ENCODE data around the gene GSDMA.
"Not testable (repeated sequence)": the region's sequence is repeated elsewhere in the genome, so short reads cannot be mapped to it uniquely, and the experiment has no call there.

The GSDMA gene

DNA sequence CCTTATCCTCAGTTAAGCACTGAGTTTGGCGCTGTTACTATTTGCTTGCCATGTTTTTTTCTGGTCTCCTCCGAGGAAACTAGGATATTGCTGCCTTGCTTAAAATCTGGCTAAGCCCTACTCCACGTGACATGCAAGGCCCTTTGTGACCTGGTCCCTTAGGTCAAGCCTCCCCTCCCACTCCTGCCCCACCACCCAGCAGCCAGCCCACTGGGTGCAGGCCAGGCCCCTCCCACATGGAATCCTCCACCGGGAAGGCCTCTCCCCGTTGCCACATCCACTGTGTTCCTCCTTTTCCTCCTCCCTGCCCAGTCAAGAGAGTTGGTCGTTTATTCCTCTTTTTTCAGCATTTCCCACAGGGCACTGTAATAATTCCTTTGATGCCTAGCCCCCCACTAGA, 34.0 kb downstream of the GSDMA start:
- no peak for DNase-seq (ENCODE audit: low read depth)

DNA sequence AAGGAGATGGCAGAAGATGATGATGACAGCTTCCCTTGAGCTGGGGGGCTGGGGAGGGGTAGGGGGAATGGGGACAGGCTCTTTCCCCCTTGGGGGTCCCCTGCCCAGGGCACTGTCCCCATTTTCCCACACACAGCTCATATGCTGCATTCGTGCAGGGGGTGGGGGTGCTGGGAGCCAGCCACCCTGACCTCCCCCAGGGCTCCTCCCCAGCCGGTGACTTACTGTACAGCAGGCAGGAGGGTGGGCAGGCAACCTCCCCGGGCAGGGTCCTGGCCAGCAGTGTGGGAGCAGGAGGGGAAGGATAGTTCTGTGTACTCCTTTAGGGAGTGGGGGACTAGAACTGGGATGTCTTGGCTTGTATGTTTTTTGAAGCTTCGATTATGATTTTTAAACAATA, 34.7 kb downstream of the GSDMA start:
- no peak for DNase-seq (ENCODE audit: low read depth)

- no peak for DNase-seq (ENCODE audit: low read depth)
These were observed 36.3 kb downstream of the GSDMA start for GRCh38 chr17:39999067-39999466.

DNA sequence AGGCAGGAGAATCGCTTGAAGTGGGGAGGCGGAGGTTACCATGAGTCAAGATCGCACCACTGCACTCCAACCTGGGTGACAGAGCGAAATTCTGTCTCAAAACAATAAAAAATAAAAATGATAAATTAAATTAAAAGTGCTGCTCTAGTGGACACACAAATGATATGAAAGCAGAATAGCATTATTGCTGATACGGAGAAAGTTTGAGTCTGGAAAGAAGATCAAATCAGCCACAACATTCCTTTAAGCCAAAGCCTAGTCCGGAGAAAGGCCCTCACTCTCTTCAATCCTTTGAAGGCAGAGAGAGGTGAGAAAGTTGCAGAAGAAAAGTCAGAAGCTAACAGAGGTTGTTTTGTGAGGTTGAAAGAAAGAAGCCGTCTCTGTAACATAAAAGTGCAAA, 37.4 kb downstream of the GSDMA start:
- DNase-seq (ENCODE audit: low read depth): no peak

DNA sequence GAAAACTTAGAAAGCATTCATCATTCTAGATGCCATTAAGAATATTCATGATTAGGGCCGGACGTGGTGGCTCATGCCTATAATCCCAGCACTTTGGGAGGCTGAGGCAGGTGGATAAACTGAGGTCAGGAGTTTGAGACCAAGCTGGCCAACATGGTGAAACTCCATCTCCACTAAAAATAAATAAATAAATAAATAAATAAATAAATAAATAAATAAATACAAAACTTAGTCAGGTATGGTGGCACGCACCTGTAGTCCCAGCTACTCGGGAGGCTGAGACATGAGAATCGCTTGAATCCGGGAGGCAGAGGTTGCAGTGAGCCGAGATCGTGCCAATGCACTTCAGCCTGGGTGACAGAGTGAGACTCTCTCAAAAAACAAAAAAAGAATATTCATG, 38.5 kb downstream of the GSDMA start:
- not testable (repeated sequence) for DNase-seq (ENCODE audit: low read depth)

DNA sequence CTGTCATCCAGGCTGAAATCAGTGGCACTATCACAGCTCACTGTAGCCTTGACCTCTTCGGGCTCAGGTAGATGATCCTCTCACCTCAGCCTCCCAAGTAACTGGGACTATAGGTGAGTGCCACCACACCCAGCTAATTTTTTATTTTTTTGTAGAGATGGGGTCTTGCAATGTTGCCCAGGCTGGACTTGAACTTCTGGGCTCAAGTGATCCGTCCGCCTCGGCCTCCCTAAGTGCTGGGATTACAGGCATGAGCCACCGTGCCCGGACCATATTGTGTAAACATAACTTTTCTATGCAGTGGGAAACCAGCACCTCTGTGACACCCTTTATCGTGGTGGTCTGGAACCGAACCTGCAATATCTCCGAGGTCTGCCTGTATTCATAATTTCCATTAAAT, 41.3 kb downstream of the GSDMA start:
- DNase-seq (ENCODE audit: low read depth): no peak

- DNase-seq (ENCODE audit: low read depth): no peak
These were observed 41.9 kb downstream of the GSDMA start for GRCh38 chr17:40004712-40005111.

GRCh38 chr17:40005520-40005919, 42.7 kb downstream of the GSDMA start:
- DNase-seq (ENCODE audit: low read depth): no peak

DNA sequence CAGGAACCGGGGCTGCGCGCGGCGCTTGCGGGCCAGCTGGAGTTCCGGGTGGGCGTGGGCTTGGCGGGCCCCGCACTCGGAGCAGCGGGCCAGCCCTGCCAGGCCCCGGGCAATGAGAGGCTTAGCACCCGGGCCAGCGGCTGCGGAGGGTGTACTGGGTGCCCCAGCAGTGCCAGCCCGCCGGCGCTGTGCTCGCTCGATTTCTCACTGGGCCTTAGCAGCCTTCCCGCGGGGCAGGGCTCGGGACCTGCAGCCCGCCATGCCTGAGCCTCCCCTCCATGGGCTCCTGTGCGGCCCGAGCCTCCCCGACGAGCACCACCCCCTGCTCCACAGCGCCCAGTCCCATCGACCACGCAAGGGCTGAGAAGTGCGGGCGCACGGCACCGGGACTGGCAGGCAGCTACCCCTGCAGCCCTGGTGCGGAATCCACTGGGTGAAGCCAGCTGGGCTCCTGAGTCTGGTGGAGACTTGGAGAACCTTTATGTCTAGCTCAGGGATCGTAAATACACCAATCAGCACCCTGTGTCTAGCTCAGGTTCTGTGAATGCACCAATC, 48.2 kb downstream of the GSDMA start:
- DNase-seq (ENCODE audit: low read depth): not testable (repeated sequence)

- DNase-seq (ENCODE audit: low read depth): not testable (repeated sequence)
These were observed 49.3 kb downstream of the GSDMA start for GRCh38 chr17:40012017-40012647.

- no peak for DNase-seq (ENCODE audit: low read depth)
These were observed 51.7 kb downstream of the GSDMA start for GRCh38 chr17:40014375-40014980.

GRCh38 chr17:40015005-40015997, 52.5 kb downstream of the GSDMA start, which contains the start of gene CSF3:
CSF3 (plus strand) TSS chr17:40015440; CDS start chr17:40015475, 35 bp downstream.
- no peak for DNase-seq (ENCODE audit: low read depth)

DNA sequence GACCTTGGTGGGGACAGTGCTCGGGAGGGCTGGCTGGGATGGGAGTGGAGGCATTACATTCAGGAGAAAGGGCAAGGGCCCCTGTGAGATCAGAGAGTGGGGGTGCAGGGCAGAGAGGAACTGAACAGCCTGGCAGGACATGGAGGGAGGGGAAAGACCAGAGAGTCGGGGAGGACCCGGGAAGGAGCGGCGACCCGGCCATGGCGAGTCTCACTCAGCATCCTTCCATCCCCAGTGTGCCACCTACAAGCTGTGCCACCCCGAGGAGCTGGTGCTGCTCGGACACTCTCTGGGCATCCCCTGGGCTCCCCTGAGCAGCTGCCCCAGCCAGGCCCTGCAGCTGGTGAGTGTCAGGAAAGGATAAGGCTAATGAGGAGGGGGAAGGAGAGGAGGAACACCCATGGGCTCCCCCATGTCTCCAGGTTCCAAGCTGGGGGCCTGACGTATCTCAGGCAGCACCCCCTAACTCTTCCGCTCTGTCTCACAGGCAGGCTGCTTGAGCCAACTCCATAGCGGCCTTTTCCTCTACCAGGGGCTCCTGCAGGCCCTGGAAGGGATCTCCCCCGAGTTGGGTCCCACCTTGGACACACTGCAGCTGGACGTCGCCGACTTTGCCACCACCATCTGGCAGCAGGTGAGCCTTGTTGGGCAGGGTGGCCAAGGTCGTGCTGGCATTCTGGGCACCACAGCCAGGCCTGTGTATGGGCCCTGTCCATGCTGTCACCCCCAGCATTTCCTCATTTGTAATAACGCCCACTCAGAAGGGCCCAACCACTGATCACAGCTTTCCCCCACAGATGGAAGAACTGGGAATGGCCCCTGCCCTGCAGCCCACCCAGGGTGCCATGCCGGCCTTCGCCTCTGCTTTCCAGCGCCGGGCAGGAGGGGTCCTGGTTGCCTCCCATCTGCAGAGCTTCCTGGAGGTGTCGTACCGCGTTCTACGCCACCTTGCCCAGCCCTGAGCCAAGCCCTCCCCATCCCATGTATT, 53.5 kb downstream of the GSDMA start:
- DNase-seq (ENCODE audit: low read depth): no peak

DNA sequence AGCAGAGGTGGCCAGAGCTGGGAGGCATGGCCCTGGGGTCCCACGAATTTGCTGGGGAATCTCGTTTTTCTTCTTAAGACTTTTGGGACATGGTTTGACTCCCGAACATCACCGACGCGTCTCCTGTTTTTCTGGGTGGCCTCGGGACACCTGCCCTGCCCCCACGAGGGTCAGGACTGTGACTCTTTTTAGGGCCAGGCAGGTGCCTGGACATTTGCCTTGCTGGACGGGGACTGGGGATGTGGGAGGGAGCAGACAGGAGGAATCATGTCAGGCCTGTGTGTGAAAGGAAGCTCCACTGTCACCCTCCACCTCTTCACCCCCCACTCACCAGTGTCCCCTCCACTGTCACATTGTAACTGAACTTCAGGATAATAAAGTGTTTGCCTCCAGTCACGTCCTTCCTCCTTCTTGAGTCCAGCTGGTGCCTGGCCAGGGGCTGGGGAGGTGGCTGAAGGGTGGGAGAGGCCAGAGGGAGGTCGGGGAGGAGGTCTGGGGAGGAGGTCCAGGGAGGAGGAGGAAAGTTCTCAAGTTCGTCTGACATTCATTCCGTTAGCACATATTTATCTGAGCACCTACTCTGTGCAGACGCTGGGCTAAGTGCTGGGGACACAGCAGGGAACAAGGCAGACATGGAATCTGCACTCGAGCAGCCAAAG, 54.7 kb downstream of the GSDMA start:
- no peak for DNase-seq (ENCODE audit: low read depth)

GRCh38 chr17:40018211-40019121, 55.7 kb downstream of the GSDMA start:
- no peak for DNase-seq (ENCODE audit: low read depth)

DNA sequence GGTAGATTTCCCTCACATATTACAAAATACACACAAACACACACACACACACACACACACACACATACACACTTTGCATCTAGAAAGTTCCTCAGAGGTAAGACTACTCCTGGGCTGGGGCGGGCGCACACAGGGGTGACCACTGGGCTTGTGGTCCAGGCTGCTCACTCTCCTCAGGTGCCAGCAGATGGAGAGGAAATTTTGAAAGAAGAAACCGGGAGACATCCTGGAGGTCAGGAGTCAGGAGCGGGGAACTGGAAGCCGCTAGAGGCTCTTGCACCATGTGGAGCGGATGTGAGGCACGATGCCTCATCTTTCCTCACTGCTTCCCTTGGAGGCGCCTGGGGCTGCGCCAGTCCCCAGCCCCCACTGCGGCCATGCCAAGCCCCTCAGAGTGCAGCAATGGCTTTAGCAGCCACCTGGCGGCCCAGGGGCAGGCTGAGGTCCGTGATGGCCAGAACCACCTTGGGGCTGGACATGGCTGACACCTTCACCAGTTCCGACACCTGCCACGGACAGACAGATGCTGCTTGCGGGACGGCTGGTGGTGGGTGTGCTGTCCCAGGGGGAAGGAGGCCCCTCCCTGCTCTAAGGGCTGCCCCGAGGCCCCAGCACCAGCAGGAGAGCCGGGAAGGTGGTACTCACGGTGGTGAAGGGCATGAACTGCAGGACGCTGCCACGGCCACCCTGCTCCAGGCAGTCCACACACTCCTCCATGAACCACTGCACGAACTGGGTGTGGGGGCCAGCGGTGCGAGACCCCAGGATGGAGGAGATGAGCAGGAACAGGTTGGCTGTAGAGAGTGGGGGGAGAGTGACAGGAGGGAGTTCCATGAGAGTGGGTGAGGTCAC, 56.6 kb downstream of the GSDMA start:
- DNase-seq (ENCODE audit: low read depth): no peak

DNA sequence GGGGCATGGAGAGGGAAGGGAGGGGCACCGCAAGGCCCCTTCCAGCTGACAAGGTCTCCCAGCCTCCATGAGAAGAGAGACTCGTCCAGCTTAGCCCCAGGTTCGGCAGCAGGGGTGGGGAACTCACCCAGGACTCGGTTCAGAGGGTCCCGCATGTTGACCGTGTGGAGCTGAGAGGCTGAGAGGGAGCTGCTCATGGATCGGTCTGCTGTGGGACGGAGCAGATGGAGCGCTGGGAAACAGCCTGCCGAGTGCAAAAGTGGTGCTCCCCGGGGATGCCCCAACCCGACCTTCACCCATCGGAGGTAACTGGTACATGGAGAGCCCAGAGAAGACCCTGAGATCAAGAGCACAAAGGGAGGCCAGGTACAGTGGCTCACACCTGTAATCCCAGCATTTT, 57.3 kb downstream of the GSDMA start:
- DNase-seq (ENCODE audit: low read depth): no peak

GRCh38 chr17:40021451-40021971, 58.7 kb downstream of the GSDMA start:
- no peak for DNase-seq (ENCODE audit: low read depth)

Measured in stimulated activated CD8-positive, alpha-beta memory T cell treated with anti-CD3 and anti-CD28 coated beads, Interleukin-15, amount 100 ng/mL, for 24 hours (primary cell).